HG02973 (cell line): Measurements from ENCODE around the gene CTRB1.
A peak's percentile ranks its signal among the peaks of the same experiment; 100 is the strongest.
"Not testable (repeated sequence)": the region's sequence is repeated elsewhere in the genome, so short reads cannot be mapped to it uniquely, and the experiment has no call there.

Experiments used
- ATAC-seq: cut with Tn5 transposase; IDR thresholded peaks from one replicate; pipeline ENCODE4 v1.9.1; 2021; ENCODE audit warnings: moderate library complexity; ENCODE audit not compliant: unreplicated experiment

CTRB1 gene

DNA sequence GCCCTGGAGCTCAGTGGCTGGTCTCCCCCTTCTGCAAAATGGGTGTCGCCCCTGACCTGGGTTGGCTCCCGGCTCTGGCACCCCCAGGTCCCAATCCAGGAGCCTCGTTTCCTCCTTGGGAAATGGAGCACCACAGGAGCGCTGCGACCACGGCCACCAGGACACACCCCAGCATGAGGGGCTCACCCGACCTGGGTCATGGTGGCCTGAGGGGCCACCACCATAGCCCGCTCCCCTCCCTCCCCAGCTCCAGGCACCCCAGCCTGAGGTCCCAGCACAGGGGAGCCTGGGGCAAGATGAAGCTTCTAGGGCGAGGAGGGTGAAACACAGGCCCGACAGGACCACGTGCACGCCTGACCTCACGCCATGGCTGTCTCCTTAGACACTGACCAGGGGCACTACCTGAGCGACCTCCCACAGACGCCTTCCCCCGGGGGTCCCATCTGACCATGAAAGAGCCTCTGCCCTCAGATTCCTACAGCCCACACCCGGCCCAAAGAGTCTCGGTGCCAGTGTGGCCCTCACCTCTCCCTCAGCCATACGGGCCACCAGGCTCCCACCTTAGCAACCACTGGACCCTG, 20.8 kb downstream of the CTRB1 start:
- no peak for ATAC-seq

DNA sequence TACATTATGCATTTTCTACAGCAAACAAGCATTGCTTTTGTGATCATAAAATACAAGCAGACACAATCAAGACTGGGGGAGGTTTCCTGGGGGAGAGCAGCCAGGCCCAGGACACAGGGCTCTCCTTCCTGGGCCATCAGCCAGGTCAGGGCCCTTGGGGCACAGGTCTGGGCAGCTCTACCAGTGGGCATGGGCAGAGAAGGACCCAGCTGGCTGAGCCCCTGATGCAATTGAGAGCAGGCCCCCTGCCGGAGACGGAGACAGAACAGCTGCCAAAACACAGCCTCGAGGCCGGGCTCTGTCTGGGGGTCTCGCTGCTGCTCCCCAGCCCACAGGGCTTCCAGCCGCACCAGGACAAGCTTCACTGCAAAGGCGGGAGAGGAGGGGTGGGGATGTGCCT, 21.8 kb downstream of the CTRB1 start:
- not testable (repeated sequence) for ATAC-seq

DNA sequence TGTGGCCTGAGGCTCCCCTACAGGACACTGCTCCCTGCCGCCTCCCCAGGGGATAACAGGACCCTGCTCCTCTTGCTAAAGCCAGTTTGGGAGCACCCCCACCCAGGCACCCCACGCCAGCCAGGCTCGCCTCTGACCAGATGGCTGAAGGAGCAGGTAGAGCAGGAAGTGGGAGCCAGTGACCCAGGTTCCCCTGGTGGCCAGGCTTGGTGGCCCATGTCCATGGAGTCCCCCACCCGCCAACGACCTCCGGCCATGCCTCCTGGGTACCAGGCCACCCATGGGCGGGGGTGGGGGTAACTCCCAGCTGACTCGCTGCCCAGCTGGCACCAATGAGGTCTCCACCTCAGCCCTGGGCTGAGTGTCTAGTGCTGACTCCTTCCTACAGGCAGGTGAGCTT, 22.6 kb downstream of the CTRB1 start:
- no peak for ATAC-seq

DNA sequence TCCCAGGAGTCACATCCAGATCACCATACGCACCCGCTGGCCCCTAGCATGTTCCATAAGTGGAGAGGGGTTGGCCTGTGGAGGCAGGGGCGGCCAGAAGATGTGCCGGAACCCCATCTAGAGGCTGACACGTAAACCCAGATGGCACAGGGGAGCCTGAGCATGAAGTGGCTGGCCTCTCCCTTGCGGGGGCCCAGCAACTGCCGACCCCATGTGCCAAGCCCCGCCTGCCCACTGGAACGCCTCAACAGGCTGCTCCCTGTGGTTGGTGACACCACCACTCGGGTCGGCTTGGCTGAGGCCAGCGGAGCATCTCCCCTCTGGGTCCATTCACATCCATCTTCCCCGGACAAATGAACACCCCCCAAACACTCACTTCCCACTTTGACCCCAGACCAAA, 23.2 kb downstream of the CTRB1 start:
- no peak for ATAC-seq

DNA sequence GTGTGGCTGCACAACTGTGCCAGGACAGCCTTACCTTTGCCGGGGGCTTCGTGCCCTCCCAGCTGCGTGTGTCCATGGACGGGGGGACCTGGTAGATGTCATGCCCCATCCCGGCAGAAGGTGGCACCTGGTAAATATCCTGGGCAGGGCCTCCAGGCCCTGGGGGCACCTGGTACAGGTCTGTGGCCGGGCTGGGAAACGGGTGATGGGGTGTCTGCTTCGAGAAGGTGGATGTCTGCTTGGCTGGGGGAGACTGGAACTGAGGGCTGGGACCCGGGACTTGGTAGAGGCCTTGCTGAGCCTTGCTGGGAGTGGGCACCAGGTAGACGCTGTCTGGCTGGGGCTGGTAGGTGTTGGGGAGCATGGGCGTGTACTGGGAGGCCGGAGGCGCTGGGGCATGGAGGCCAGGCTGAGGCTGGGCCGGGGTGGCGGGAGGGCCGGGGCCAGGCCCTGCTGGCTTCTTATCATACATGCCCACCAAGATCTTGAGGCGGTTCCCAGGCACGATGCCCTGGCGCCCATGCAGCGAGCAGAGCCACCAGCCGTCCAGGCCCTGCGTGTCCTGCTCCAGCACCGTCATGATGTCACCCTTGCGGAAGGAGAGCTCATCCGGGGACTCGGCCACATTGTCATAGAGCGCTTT, 23.8 kb downstream of the CTRB1 start:
- ATAC-seq, result not testable (repeated sequence)

DNA sequence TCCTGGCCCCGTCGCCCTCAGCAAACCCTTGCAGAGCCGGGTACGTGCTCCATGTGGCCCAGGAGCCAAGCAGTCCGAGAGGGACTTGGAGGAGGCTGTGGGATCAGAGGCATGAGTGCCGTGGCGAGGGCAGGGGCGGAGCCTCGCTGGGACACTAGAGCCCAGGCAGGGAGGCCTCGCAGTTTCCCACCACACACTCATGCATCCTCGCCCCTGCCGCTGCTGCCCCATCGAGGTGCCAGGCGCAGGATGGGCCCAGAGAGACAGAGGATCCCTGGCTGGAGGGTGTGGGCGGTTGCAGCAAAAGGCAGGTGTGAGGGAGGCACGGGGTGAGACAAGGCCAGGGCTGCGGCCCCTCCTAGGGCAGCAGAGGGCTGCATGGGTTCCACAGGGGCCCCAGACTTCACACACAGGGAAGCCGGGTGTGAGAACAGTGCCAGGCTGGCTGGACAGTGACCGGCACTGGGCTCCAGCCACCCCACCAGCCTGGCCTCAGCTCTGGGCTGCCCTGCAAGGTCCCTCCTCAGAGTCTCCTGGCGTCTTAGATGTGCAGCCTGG, 25.0 kb downstream of the CTRB1 start:
- ATAC-seq, result no peak

DNA sequence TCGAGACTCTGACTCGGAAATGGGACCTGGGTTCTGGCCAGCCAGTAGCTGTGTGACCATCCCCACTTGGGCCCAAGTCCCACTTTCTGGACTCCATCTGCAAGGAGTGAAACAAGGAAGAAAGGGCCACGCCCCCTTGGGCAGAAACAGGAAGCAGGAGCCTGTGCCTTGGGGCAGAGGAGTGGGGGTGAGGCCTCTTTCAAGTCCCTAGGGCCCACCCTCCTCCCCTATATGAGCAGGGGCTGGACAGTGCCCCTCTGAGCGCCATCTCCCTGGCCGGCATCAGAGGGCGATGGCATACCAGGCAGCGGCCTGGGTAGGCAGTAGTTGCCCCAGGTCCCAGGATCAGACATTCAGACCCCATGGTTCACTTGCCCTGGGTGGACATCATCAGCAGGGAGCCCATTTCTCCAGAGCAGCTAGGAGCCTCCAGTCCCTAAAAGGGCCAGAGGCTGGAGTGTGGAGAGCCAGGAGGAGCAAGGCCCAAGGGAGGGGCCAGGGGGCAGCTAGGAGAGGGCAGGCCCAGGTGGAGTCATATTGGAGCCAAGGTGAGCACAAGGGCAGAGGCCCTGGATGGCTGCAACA, 25.5 kb downstream of the CTRB1 start:
- ATAC-seq, result no peak

DNA sequence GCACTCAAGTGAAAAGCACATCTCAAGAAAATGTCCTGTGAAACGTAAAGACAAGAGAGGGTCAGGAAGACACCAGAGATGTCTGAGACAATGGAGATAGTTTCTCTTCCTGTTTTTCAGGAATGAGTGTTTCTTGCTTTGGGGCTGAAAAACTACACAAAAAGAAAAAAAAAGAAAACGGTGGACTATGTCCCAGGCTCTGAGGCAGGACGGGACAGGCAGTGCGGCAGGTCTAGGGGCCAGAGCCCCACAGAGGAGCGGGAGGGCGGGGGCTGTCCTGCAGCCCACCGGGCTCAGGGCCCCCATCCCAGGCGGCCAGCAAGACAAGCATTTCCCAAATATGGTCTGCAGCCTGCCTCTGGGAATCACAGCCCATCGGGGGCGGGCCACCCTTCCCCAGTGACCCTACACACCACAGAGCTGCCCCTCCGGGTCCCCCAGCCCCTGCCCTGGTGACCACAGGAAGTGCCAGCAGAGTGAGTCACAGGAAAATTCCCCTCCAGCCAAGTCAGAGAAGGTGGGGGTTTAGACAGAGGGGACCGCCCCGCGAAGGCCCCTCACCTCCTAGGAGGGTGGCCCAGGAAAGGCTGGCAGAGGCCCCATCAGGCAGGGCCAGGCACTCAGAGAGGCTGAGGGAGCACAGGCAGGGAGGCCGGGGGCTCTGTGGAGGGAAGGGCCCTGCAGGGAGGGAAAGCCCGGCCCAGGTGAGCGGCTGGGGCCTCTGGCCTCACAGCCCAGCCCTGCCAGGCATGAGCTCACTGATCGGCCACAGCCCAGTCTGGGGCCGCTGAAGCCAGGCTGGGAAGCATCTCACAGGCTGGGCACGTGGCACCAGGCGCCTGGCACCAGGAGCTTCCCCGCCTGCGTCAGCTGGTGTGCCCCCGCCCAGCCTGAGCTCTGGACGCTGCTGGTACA, 26.3 kb downstream of the CTRB1 start:
- no peak for ATAC-seq

DNA sequence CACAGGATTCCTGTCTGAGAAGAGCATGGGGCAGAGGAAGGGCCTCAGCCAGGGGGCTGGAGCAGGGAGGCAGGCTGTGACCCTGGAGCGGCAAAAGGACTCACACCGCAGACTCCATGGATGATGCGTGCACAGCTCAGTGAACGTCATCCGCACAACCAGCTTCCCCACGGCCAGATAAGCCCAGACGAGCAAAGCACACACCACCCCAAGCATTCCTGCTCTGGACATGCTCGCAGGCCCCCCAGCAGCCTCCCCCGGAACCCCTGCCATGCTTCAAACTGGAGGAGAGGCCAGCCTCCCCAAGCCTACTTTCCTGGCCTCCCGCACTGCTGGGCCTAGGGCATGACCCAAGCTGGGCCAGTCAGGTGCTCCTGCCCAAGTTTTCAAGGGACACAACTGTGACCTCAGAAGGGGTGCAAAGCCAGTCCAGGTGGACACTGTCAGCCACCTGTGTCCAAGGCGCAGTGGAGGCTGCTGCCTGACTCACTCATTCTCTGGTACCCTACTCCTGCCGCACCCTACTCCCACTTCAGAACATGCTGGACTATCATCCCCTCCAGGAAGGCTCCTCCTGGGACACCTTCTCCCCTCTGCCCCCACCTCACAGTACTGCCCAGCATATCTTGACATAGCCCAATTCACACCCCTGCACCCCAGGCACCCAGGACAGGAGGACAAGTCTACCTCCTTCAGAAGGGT, 27.9 kb downstream of the CTRB1 start:
- ATAC-seq, result no peak

DNA sequence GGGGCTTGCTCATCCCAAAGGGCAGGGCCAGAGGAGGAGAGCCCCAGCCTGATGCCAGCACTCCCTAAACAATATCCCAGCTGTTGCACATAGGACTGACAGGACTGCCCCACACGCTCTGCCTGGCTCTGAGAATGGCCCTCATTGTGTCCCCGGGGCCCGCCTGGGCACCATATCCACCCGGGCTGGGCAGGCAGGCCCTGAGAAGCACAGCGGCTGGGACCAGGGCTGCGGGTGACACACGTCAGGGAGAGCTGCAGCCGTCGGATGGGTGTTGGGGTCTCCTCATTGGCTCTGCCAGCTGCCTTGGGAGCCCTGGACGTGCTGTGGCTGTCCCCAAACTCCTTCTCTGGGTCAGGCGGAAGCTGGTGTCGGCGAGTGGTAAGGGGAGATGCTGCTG, 28.5 kb downstream of the CTRB1 start:
- ATAC-seq, result no peak

DNA sequence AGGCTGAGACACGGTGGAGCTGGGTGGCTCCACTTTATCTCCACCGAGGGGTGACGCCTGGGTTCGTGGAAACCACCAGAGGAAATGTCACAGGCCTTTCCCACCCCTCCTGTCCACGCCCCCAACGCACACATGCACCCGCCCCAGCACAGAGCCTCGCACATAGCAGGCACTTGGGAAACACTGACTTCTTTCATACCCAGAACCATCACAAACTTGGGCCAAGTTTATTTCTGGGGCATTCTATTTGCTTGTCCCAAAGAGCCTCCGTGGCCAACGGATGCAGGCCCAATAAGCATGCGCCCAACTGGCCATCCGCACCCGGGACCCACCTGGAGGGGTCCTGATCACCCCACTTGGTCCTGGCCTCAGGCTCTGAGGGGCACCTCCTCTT, 29.4 kb downstream of the CTRB1 start:
- no peak for ATAC-seq

DNA sequence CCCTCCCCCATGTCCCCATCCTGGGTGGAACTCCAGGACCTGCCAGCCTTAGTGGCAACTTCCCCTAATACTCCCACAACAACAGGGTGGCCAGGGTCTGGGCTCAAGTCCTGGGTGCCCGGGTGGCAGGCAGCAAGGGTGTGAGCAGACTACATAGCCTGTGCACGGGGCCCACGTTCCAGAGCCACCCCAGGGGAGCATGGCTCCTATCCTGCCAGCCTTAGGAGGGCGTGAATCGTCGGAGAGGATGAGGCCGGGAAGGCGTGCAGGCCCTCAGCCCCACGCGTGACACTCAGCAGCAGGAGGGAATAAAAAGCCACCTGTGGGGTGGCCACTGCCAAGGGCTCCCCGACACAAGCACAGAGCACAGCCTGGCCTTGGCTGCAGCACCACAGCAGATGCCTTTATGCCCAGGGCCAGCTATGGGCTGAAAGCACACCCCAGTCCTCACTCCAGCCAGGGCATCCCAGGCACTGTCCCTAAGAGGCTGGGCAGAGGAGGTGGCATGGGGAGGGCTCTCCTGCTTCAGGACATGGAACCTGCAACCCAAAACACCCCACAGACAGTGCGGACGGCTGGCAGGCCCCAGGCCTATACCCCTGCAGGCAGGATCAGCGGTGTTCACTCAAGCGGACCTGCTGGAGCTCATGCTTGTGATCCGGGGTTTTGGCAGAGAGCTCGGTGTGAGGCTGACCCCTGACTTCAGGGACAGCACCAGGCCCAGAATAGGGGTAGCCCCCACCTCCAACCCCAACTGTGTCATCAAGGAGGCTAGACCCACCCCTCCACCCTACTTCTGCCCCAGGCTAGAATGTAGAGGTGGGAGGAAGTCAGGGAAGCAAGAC, 30.0 kb downstream of the CTRB1 start:
- ATAC-seq, result no peak

DNA sequence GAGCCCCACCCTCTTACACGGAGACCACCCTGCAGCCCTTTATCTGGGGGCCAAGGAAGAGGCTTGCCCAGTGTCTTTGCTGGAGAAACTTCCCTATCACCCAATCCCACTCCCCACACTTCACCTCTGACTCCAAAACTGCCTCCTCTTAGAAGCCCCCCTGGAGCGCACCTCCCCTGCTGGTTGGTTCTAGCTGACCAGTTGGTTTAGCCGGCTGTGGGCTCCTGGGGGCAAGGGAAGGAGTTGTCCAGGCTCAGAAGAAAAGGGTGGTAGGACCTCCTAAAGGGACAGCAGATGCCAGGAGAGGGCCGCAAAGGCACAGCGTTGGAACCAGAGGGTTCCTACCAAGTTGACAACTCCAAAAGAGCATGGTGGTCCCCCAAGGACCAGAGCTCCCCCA, 30.7 kb downstream of the CTRB1 start:
- no peak for ATAC-seq

DNA sequence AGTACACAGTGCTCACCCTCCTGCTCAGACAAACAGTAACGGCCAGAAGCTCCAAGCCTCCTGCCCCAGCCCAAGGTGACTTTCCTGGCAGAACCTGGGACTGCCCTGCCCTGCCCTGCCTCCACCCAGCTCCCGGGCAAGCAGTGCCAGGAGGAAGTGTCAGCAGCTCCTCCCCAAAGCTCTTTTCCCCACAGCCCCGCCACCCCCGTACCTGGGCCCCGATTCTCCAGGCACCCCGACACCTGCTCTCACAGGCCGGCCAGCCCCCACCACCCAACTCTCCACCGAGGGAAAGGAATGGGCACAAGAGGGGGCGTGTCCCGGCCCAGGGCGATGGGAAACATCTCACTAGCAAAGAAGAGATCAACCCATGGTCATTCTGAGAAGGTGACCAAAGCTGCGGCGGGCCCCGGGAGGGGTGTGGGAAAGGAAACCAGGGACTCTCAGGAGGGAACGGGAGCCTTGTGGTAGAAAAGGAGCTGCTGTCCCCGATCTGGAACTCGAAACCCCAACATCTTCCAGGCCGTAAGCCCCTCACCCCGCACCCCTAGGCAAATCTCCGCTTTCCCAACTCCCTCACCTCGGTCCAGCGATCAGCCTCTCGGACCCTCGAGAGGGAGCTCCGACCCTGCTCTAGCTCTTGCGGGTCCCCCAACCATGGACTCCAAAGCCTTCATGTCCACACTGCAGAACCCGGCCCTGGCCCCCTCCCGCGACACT, 31.5 kb downstream of the CTRB1 start:
- ATAC-seq, result no peak

DNA sequence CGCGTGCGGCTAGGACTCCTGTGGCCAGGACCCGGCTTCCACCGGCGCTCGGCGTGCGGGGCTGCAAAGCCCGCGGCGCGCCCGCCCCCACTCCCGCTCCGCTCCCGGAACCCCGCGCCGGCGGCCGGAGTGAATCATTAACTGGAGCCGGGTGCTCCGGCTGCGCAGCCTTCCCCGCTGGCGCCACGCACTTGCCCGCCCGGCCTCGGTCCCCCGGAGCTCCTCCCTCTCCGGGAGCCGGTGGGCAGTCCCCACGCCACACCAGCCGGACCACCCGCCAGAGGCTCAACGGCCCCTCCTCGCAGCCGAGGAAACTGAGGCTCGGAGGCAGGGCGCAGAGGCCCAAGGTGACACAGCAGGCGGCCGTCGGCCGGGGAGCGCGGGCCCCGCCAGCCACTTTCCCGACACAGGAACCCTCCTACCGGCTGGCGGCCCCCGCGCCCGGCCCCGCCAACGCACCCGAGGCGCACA, 32.1 kb downstream of the CTRB1 start:
- peak; percentile 43 for ATAC-seq

DNA sequence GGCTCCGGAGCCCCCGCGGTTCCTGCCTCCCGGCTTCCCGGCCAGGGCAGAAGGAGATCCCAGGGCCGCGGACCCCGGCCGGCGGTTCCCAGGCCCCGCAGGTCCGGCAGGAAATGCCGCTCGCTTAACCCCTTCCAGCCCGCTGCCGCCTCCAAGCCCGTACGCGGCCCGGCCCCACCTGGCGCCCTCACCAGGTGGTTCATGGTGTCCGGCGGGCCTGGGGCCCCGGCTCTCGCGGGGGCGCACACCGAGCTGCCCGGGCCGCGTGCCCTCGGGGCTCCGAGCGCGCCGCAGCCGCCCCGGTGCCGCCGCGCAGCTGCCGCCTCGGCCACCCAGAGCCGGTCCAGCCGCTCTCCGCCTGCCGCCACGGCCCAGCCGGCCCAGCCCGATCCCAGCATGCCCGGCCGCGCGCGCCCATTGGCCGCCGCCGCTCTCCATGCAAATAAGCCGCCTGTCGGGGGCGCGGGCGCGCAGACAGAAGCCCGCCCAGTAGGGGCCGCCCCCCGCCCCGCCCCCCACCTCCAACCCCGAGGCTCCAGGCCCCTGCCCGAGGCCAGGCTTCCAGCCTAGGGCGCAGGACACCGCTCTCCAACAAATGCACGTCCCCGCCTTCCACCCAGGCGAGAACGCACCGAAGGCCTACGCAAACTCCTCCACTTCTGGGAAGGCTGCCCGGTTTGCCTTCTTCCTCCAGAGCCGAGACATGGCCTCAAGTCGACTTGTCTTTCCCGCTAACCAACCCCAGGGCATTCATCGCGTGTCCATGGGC, 32.7 kb downstream of the CTRB1 start, which contains the start of gene BCAR1:
Gene BCAR1 (minus strand): TSS at position 345 of the 769 bp plus-strand sequence. CDS start 142 bp downstream, at position 203.
- peak; percentile 64 for ATAC-seq

DNA sequence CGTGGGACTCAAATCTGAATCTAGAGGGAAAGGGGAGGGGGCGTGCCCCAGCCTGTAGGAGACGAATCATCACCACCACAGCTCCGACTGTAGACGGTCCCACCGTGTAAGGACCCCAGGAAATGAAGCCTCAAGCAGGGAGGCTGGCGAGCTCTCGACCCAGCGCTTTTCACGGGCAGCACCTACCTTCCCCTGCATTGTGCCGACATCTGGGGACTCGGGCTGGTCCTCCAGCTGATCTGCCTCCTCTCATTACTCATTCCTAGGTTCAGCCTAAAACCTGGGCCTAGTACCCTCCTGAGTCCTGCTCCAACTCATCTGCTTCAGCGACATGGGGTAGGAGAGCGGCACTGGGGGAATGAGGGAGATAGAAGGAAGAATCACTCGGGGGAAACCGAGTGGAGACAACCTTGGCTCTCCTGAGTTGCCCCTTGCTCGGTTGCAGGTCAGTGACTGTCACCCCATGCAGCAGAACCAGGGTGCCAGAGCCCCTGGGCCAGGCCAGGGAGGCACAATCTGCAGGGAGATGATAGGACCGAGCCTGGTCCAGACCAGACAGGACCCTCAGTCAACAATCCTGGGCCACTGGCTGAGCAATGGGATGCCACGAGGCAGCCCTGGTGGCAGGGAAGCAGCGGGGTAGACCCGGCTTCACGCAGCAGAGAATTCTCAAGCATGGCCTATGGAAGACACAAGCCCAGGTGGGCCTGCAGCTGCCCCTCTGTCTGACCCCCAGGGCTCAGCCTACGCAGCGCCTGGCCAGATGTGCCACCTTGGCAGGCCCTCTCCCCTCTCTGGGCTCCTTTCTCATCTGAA, 33.5 kb downstream of the CTRB1 start:
- no peak for ATAC-seq
